HG02642 (cell line): ENCODE data around the gene ERC2.

ENCODE experiments used
- ATAC-seq: cut with Tn5 transposase; IDR thresholded peaks from one replicate; pipeline ENCODE4 v1.9.1; 2021; ENCODE audit warnings: mild to moderate bottlenecking; ENCODE audit not compliant: unreplicated experiment, poor library complexity

Gene ERC2

GRCh38 chr3:55597641-55598040 is 870.6 kb downstream of the ERC2 start:
- no peak for ATAC-seq

DNA sequence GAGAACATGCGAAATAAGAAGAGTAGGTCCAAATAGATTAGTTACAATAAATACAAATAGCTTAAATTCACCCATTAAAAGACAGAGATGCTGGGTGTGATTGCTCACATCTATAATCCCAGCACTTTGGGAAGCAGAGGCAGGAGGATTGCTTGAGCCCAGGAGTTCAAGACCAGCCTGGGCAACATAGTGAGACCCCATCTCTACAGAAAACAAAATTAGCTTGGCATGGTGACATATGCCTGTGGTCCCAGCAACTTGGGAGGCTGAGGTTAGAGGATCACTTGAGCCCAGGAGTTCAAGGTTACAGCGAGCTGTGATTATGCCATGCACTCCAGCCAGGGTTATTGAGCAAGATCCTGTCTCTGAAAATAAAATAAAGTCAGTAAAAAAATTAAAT is 872.1 kb downstream of the ERC2 start:
- no peak for ATAC-seq

- ATAC-seq = no peak
Observed at GRCh38 chr3:55595420-55595819, 872.8 kb downstream of the ERC2 start.

DNA sequence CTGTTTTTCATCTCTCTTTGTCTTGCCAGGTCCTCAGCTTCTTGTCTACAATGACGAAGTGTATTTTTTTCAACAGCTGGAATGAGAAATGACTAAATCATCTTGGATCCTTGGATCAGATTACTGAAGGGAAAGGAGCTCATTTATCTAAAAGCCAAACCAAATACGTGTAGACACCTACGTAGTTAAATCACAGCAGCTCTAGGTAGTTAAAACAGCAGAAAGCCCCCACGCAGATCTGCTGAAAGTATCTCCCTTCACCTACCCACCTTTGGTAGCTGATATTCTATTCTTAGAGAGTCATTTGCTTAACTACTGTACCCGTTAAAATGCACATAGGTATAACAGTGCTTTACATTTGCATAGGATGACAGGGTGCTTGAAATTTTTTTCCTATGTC is 875.7 kb downstream of the ERC2 start:
- ATAC-seq = no peak

DNA sequence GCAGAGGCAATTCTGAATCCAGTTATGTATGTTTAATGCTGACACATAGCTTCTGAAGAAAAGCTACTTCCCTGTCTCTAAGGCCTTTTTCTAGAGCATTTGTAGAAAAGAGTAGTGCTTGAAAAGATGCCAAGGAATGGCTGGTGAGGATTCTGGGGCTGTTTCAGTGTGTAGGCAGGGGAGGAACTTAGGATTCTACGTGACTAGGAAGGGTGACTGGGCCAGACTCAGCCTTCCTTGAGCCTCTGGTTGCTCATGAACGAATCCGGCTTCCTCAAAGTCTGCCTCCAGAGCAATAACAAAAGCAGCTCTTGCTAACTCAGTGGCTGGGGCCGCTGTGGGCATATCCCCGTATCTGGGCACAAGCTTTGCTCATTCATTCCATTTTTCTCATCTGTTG is 876.4 kb downstream of the ERC2 start:
- no peak for ATAC-seq

DNA sequence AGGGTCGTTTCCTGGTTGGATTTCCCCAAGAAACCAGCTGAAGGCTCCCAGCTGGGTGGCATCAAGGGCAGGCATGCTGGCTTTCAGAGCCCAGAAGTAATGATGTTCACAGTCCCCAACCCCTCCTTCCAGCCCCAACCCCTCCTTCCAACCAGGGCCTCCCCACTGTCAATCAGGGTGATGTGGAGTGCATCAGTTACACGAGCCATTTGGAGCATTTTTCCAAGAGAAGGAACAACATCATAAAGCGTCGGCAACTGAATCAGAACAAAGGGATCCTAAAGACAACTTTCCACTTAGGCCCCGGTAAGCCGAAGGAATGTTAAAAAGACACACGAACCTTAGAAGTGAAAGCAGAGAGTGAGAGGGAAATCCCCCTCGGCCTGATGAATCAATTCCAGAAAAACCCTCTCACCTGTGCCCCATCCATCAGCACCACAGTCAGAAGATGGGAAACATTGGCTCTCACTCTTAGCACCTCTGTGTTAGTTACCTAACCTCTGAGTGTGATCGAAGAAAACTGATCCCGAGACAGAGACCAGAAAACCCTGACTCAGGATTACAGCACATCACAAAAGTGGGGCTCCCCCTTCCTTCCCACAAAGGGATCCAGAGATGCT is 880.0 kb downstream of the ERC2 start:
- no peak for ATAC-seq

- no peak for ATAC-seq
Observed at GRCh38 chr3:55585856-55586255, 882.4 kb downstream of the ERC2 start.

DNA sequence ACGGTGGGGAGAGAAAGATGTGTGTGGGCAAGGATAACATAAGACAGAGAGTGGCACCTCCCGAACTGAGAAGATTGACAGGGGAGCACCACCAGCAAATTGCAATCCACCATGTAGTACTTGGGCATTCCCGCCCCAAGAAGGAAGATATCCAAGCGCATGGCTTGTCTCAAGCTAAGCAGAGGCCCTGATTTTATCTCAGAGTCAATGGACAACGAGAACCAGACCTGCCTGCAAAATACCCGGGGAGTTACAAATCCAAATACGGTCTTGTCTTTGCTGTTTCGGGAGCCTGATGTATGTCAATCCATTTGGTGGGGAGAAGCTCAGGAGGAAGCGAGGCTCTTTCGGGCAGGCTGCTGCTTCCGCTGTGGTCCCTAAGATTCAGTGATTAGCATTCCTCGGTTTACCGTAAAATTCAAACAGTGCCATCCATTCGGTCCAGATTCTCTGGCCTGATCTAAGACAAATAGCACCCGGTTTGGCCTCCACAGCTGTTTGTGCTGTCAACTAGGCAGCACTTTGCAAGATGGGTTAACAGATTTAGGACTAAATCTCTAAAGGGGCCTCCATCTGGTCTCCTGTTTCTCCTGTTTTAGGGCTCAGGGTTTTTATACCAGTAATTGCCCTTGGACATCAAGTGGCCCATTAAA is 883.4 kb downstream of the ERC2 start:
- no peak for ATAC-seq

DNA sequence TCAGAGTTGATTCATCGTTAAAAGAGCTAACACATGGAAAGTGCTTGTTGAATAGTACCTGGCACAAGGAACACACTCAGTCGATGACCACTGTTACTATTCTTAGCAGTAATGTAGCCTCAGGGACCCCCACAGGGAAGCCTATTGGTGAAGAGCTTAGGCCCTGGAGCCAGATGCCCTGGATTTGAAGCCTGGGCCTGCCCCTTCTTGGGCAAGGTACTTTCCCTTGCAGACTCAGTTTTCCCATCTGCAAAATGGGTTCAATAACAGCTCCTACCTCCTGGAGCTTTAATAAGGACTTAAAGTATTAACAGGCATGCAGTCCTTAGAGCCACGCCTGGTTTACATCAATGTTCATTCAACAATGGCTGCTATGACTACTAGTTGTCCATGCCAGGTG is 884.2 kb downstream of the ERC2 start:
- no peak for ATAC-seq

DNA sequence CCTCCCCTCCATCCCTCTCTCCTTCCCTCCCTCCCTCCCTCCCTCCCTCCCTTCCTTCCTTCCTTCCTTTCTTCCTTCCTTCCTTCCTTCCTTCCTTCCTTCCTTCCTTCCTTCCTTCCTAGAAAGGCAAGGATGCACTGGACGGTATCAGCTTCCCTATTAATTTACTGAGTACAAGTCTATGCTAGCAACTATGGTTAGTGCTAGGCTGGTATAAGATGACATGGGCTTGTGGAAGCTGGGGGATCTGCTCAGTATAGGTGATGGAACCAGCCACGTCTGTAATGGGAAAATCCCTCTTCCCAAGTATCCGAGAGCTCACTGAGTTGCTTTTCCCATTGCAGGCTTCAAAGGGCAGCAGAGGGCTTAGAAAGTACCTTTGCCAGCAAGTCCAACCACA is 884.8 kb downstream of the ERC2 start:
- no peak for ATAC-seq

DNA sequence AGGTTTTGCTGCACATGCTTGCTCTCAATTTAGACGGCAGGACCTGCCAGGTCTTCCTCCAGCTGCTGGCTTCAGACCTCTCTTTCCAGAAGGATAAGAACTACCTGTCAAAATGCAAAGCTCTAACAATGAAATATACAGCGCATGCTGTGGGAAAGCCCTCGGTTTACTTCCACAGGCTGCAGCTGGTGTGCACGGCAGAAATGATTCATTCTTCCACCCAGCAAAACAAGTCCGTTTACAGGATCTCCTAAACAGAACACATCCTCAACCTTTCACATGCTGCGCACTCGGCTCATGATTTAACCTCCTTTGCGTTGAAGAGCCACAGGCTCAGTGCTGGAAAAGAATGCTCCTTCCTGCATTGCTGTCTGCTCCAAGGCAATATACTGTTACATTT is 888.8 kb downstream of the ERC2 start:
- no peak for ATAC-seq

DNA sequence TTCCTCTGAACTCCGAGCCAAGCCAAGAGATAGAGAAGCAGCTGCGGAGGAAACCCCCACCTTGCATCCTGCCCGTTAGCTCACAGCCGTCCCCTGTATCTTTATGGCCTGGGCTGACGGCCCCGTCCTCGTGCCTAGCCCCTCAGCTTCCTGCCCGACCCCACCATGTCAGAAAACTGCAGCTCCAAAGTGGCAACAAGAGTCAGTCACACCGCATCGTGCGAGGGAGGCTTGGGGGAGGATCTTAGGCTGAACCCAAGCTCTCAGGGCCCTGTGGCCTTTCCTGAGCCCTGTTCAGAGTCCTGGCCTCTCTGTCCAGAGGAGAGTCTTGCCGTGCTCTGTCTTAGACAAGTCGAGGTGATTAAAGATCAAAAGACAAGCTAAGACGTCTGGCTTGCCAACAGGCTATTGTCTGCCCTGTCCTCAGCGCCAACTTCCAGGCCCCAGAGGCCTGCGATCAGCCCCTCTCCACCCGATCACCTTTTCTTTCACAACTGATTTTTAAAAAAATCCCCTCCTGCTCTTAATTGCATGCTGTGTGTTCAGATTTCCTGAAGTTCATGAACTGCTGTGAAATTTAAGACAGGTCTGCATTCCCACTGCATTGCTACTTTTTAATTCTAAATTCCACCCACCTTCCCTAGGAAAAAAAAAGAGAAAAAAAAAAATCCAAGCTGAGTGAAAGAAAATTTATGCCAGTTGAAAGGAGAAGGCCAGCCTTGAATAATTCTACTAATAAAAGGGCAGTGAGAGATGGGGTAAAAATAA is 891.5 kb downstream of the ERC2 start:
- no peak for ATAC-seq

DNA sequence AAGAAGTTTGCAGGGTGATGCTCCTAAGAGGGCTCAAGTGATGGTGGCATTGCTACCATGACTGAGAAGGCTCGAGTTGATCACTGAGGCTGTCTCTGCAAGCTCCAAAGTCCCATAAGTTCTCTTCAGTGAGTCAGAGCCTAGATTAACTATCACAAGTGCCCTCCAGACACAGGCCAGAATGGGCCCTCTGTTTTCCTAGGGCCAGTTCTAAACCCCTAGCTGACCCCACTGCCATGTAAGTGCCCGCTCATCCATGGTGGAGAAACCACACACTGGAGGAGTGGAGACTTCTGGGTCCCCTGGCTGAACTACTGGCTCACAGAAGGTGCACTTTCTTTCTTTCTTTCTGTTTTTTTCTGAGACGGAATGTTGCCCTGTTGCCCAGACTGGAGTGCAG is 893.6 kb downstream of the ERC2 start:
- ATAC-seq = no peak

- ATAC-seq = no peak
Observed at GRCh38 chr3:55572816-55573215, 895.5 kb downstream of the ERC2 start.

DNA sequence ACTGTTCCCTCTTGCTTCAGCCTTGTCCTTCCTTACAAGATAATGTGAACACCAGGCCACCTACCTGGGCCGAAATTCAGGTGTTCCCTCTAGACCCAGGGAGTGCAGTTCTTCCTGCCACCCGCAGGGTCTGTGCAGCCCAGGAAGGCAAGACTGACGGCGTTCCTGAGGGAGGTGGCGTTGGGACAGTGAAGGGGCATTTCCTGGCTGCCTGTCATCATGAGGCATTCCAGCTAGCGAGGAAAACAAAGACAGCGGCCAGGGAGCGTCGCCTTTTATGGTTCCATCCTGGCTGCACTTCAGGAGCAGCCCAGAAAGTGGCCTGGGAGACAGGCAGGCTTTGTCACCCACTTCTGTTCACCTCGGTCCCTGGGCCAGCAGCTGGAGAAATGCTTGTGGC is 896.4 kb downstream of the ERC2 start:
- ATAC-seq = no peak

DNA sequence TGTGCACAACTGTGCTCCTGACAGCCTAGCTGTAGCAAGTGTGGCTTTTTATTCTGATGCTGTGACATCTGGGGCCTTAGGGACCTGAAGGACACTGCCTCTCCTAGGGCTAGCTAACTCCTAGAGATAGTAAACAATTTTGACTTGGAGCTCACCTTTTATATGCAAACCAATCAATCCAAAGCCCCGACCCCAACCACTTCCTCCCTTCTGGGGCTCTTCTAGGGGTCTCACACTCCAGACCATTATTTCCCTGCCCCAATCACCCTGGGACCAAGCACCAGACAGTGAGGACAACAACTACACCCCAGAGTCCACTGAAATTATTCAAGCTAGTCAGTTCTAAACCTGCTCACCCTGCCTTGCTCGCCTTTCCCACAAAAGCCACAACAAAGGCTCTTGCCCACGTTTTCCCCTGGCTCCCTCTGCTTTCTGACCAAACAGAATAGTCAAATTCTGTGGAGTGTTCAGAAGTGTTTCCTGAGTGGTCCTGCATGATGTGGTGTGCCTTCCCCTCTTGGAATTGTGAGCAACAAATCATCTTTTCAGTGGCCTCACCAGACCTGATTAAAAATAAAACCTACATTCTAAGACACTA is 897.0 kb downstream of the ERC2 start:
- no peak for ATAC-seq

GRCh38 chr3:55570271-55570711 is 898.0 kb downstream of the ERC2 start:
- no peak for ATAC-seq

GRCh38 chr3:55569033-55569599 is 899.2 kb downstream of the ERC2 start:
- ATAC-seq = no peak

- ATAC-seq = no peak
Observed at GRCh38 chr3:55567615-55568014, 900.7 kb downstream of the ERC2 start.

GRCh38 chr3:55567121-55567520 is 901.1 kb downstream of the ERC2 start:
- no peak for ATAC-seq

DNA sequence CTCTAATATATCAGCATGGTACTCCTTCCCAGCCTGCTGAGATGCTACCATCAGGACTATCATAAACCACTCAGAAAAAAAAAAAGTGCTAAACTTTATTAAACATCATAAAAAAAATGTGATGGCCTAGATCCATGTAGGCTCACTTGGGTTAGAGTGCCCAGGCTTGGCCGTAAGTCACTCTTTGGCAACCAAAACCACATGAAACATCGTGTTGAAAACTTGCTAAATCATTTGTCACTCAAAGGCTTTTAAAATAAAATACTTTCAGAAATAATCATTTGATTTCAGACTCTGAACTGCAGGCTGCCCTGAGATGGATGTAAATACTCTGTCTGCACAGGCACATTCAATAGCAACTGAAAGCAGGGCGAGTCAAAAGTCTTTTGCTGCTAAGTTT is 902.7 kb downstream of the ERC2 start:
- ATAC-seq = no peak
